Measurements from ENCODE around the gene ARHGEF40. TPM values are rescaled to one million over a fixed set of nuclear protein-coding genes. Genes with fewer than 3 reads are reported as not detected.

The ARHGEF40 gene
- total and polyA plus RNA-seq, 10 of the 15 experiments (the other 5 are each of a cell fraction or from before 2014, with no cell fraction given): 0.03 to 0.31 (median 0.08) TPM; not detected in 2

DNA sequence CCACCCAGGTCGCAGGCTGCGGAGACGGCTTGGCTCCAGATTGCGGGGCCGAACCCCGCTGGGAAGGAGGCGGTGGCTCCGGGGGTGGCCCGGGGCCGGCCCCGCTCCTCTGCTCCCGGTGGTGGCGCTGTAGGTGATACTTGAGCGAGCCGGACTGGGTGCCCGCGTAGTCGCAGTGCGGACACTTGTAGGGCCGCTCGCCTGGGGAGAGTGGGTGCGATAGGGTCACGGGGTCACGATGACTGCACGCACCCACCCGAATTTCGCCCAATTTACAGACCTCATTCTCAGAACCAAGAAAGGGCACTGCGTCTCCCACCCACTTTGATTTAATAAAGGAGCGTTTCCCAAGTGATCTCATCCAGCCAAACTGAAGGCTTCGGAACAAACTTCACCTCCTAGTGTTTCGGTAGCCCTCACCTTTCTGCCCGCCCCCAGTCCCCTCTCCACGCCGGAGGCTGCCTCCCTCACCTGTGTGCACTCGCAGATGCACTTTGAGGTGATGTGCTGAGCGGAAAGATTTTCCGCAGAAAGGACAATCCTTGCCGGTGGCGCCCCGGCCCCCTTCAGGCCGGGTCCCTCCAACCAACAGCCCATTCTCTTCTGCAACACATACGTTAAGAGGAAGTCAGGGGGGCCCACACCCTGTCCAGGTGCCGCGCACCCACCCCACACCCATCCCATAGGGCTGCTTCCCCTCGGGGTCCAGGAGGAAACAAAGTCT lies 21.0 kb downstream of the ARHGEF40 start (continued):
- TF ChIP-seq, protein P1, sequence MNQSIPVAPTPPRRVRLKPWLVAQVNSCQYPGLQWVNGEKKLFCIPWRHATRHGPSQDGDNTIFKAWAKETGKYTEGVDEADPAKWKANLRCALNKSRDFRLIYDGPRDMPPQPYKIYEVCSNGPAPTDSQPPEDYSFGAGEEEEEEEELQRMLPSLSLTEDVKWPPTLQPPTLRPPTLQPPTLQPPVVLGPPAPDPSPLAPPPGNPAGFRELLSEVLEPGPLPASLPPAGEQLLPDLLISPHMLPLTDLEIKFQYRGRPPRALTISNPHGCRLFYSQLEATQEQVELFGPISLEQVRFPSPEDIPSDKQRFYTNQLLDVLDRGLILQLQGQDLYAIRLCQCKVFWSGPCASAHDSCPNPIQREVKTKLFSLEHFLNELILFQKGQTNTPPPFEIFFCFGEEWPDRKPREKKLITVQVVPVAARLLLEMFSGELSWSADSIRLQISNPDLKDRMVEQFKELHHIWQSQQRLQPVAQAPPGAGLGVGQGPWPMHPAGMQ (IDR thresholded peaks at IDR 0.05; ENCODE audit: borderline replicate concordance): no peak
- no peak for TF ChIP-seq SPI1 (IDR thresholded peaks at IDR 0.05; ENCODE audit: borderline replicate concordance, insufficient read depth, low read depth, low read length)

DNA sequence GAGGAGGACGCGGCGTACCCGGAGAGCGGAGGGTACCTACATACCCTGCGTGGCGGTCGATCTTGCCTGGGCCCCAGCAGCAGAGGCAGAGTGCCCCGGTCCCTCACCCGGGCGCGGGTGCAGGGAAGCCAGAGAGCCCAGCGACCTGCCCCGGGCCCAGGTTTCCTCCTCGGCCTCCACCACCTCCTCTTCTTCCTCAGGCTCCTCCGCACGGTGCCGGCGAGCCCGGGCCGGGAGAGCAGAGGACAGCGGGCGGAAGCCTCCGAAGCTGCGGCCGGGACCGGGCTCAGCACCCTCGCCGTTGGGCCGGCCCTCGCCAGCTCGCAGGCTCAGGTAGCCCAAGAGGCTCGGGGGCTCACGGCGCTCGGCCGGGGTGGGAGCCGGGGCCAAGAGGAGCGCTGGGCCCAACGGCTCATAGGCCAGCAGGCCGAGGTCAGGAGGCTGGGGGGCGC lies 21.7 kb downstream of the ARHGEF40 start:
- no peak overlapping the region for H3K4me2 ChIP-seq (ENCODE audit: control insufficient read depth, insufficient read depth)
- TF ChIP-seq WRNIP1 (IDR thresholded peaks at IDR 0.05; ENCODE audit: borderline replicate concordance, low read depth, low read length): no peak
- no peak for TF ChIP-seq ZBED1 (IDR thresholded peaks at IDR 0.05; ENCODE audit: borderline replicate concordance)
- no peak for TF ChIP-seq SPI1 (IDR thresholded peaks at IDR 0.05; ENCODE audit: borderline replicate concordance, insufficient read depth, low read depth, low read length)
- TF ChIP-seq, protein P2, sequence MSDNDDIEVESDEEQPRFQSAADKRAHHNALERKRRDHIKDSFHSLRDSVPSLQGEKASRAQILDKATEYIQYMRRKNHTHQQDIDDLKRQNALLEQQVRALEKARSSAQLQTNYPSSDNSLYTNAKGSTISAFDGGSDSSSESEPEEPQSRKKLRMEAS (IDR thresholded peaks at IDR 0.05; ENCODE audit: low read depth, low read length): no peak
- TF ChIP-seq, protein P3, sequence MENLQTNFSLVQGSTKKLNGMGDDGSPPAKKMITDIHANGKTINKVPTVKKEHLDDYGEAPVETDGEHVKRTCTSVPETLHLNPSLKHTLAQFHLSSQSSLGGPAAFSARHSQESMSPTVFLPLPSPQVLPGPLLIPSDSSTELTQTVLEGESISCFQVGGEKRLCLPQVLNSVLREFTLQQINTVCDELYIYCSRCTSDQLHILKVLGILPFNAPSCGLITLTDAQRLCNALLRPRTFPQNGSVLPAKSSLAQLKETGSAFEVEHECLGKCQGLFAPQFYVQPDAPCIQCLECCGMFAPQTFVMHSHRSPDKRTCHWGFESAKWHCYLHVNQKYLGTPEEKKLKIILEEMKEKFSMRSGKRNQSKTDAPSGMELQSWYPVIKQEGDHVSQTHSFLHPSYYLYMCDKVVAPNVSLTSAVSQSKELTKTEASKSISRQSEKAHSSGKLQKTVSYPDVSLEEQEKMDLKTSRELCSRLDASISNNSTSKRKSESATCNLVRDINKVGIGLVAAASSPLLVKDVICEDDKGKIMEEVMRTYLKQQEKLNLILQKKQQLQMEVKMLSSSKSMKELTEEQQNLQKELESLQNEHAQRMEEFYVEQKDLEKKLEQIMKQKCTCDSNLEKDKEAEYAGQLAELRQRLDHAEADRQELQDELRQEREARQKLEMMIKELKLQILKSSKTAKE (IDR thresholded peaks at IDR 0.05; ENCODE audit: low read depth, poor library complexity, severe bottlenecking): no peak
- TF ChIP-seq, protein P4, sequence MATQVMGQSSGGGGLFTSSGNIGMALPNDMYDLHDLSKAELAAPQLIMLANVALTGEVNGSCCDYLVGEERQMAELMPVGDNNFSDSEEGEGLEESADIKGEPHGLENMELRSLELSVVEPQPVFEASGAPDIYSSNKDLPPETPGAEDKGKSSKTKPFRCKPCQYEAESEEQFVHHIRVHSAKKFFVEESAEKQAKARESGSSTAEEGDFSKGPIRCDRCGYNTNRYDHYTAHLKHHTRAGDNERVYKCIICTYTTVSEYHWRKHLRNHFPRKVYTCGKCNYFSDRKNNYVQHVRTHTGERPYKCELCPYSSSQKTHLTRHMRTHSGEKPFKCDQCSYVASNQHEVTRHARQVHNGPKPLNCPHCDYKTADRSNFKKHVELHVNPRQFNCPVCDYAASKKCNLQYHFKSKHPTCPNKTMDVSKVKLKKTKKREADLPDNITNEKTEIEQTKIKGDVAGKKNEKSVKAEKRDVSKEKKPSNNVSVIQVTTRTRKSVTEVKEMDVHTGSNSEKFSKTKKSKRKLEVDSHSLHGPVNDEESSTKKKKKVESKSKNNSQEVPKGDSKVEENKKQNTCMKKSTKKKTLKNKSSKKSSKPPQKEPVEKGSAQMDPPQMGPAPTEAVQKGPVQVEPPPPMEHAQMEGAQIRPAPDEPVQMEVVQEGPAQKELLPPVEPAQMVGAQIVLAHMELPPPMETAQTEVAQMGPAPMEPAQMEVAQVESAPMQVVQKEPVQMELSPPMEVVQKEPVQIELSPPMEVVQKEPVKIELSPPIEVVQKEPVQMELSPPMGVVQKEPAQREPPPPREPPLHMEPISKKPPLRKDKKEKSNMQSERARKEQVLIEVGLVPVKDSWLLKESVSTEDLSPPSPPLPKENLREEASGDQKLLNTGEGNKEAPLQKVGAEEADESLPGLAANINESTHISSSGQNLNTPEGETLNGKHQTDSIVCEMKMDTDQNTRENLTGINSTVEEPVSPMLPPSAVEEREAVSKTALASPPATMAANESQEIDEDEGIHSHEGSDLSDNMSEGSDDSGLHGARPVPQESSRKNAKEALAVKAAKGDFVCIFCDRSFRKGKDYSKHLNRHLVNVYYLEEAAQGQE (IDR thresholded peaks at IDR 0.05; ENCODE audit: low read depth, low read length): no peak
- TF ChIP-seq ASH2L (IDR thresholded peaks at IDR 0.05; ENCODE audit: borderline replicate concordance, low read depth): no peak
- TF ChIP-seq, protein P5, sequence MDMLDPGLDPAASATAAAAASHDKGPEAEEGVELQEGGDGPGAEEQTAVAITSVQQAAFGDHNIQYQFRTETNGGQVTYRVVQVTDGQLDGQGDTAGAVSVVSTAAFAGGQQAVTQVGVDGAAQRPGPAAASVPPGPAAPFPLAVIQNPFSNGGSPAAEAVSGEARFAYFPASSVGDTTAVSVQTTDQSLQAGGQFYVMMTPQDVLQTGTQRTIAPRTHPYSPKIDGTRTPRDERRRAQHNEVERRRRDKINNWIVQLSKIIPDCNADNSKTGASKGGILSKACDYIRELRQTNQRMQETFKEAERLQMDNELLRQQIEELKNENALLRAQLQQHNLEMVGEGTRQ (IDR thresholded peaks at IDR 0.05; ENCODE audit: borderline replicate concordance, low read depth, low read length): no peak
- no peak for TF ChIP-seq BCL11A (IDR thresholded peaks at IDR 0.05; ENCODE audit: low read depth, low read length)
- no peak for TF ChIP-seq CBX5 (IDR thresholded peaks at IDR 0.05; ENCODE audit: low read depth)
- no peak for TF ChIP-seq MTA3 (IDR thresholded peaks at IDR 0.05; ENCODE audit: borderline replicate concordance, low read length)

More for the DNA sequence above, 21.7 kb downstream of the ARHGEF40 start:
- Histone ChIP-seq H3K36me3 (ENCODE audit: control insufficient read depth in 2 of 2, insufficient read depth in 2 of 2, low read length in 1 of 2) (no peaks in the 10 kb centered on the region), H3K27me3 (replicated peaks in 1 of 2; ENCODE audit: control insufficient read depth in 2 of 2, insufficient read depth in 2 of 2, low read length in 1 of 2) (no peaks in the 10 kb centered on the region; a peak in 1 of 4 replicates), H3K4me3 (no peak overlapping the region), H3K4me1 (ENCODE audit: control insufficient read depth, insufficient read depth, low read length) (no peaks in the 10 kb centered on the region), H3K9ac (ENCODE audit: control insufficient read depth, insufficient read depth, low read length) (no peak overlapping the region), H4K20me1 (ENCODE audit: control insufficient read depth, insufficient read depth) (no peaks in the 10 kb centered on the region), H3K27ac (ENCODE audit: control insufficient read depth, insufficient read depth) (no peak overlapping the region), H3K9me3 (replicated peaks; ENCODE audit: control insufficient read depth, insufficient read depth, low read length) (no peaks in the 10 kb centered on the region), H2AFZ (ENCODE audit: control insufficient read depth, low read depth, low read length) (no peak overlapping the region), H3K79me2 (ENCODE audit: control insufficient read depth, insufficient read depth, low read length) (no peaks in the 10 kb centered on the region)
- in situ Hi-C loops (cut with MboI): no loop called here
- RAD21 ChIA-PET (ENCODE audit: unreplicated experiment): interaction anchor here (0.7 to 3.2 kb wide), 11 partner anchors 12 to 407 kb away, joined by 3 to 51 read pairs (median 4); partner anchors contain the start of genes ARHGEF40 and TMEM253
- POLR2A ChIA-PET: no interaction called here
- CTCF ChIA-PET: interaction anchor here (0.6 to 6.9 kb wide), 17 partner anchors 8 to 84 kb away, joined by 3 to 194 read pairs (median 7); partner anchors contain the start of genes ARHGEF40, RNASE8 and TMEM253
- ATAC-seq (no peak), FAIRE-seq (no peak), DNase-seq (ENCODE audit: low read depth, low spot score) (no peak)
- intact Hi-C loops (cut with micrococcal nuclease; ENCODE audit: unreplicated experiment): loop anchor here (1.0 kb wide), 3 partner anchors 15 to 78 kb away; no protein-coding TSS in a partner anchor
- SMC1A ChIA-PET (ENCODE audit: uncharacterized antibody, unreplicated experiment): interaction anchor here (0.9 to 5.9 kb wide), 6 partner anchors 9 to 78 kb away, joined by 5 to 78 read pairs (median 8); partner anchors contain the start of gene TMEM253
- BruUV-seq (replicated peaks): no TSS peak
- 77% methylated on average over 19 of the region's 42 CpGs for WGBS (ENCODE audit: insufficient coverage, insufficient replicate concordance, low lambda C conversion rate, missing lambda C conversion rate)

All from GM12878 (cell line).